ENCODE data around the gene KLK8. TPM values are rescaled to one million over a fixed set of nuclear protein-coding genes. Genes with fewer than 3 reads are reported as not detected.

Gene KLK8
- total and polyA plus RNA-seq, 2 experiments from 2014 or later = 4.9 to 14.6 TPM

- DNase-seq (ENCODE audit: low spot score) = no peak
- Histone ChIP-seq H2AFZ (no peak overlapping the region), H3K4me2 (no peak overlapping the region), H3K4me3 (no peak overlapping the region), H4K20me1 (replicated peaks; ENCODE audit: insufficient read depth) (no peaks in the 10 kb centered on the region), H3F3A (replicated peaks; ENCODE audit: low read depth) (no peaks in the 10 kb centered on the region), H3K36me3 (ENCODE audit: insufficient read depth) (no peaks in the 10 kb centered on the region), H3K27me3 (ENCODE audit: insufficient read depth) (no peaks in the 10 kb centered on the region), H3K27ac (ENCODE audit: low read depth) (no peak overlapping the region), H3K4me1 (ENCODE audit: insufficient read depth) (peaks cover 11% of the 10 kb centered on the region), H3K9me2 (ENCODE audit: insufficient read depth) (no peaks in the 10 kb centered on the region), H3K79me2 (replicated peaks; ENCODE audit: insufficient read depth) (no peaks in the 10 kb centered on the region)
- peaks cover 4% of the 10 kb centered on the region for H3K27me3 Mint-ChIP-seq (ENCODE audit: insufficient read depth, low read depth, poor library complexity)
- ATAC-seq = no peak
- peaks cover 9% of the 10 kb centered on the region; the same call in 2 of the 3 replicates for H3K9me3 Mint-ChIP-seq
- TF ChIP-seq CREB1 (CRISPR knock-in tag; IDR thresholded peaks at IDR 0.05; ENCODE audit: low read depth) = no peak
- H3K36me3 Mint-ChIP-seq (ENCODE audit: low read depth) = no peaks in the 10 kb centered on the region; the same call in 2 of the 3 replicates
- H3K27ac Mint-ChIP-seq = no peak overlapping the region
- peaks cover 15% of the 10 kb centered on the region for H3K4me1 Mint-ChIP-seq
- no peak overlapping the region for H3K4me3 Mint-ChIP-seq
Measured at GRCh38 chr19:51040151-51040550, 38.7 kb upstream of the KLK8 start.

GRCh38 chr19:51036519-51036918 lies 35.1 kb upstream of the KLK8 start:
- no peak overlapping the region for H2AFZ ChIP-seq
- Mint-ChIP-seq H3K27ac (no peak overlapping the region), H3K9me3 (peaks cover 2% of the 10 kb centered on the region; the same call in 2 of the 3 replicates), H3K4me1 (peaks cover 18% of the 10 kb centered on the region), H3K27me3 (ENCODE audit: insufficient read depth, low read depth, poor library complexity) (peaks cover 5% of the 10 kb centered on the region), H3K4me3 (no peak overlapping the region; the same call in 2 of the 3 replicates), H3K36me3 (ENCODE audit: low read depth) (no peaks in the 10 kb centered on the region; the same call in 2 of the 3 replicates)
- H4K20me1 ChIP-seq (replicated peaks; ENCODE audit: insufficient read depth) = no peaks in the 10 kb centered on the region
- H3K9me2 ChIP-seq (ENCODE audit: insufficient read depth) = no peaks in the 10 kb centered on the region
- no peaks in the 10 kb centered on the region for H3K36me3 ChIP-seq (ENCODE audit: insufficient read depth)
- no peak overlapping the region for H3K27ac ChIP-seq (ENCODE audit: low read depth)
- H3K4me1 ChIP-seq (ENCODE audit: insufficient read depth) = peaks cover 8% of the 10 kb centered on the region
- ATAC-seq = peak; percentile 43; the same call in 2 of the 3 replicates
- no peaks in the 10 kb centered on the region for H3K27me3 ChIP-seq (ENCODE audit: insufficient read depth)
- TF ChIP-seq CTCF (conservative IDR thresholded peaks at IDR 0.05; ENCODE audit: low read depth in 2 of 2) (peak in 1 of 2 experiments; percentile 9; a peak in 2 of 4 replicates), STAT1 (IDR thresholded peaks at IDR 0.05; ENCODE audit: unreplicated experiment) (no peak), ZNF462 (CRISPR knock-in tag; IDR thresholded peaks at IDR 0.05) (no peak), ETS1 (IDR thresholded peaks at IDR 0.05) (no peak)
- no peak overlapping the region for H3K4me3 ChIP-seq
- H3F3A ChIP-seq (replicated peaks; ENCODE audit: low read depth) = no peaks in the 10 kb centered on the region
- peak; percentile 65 for DNase-seq (ENCODE audit: low spot score)
- no peak overlapping the region for H3K4me2 ChIP-seq
- H3K79me2 ChIP-seq (replicated peaks; ENCODE audit: insufficient read depth) = no peaks in the 10 kb centered on the region

Measured in GM23338 (cell line).